A673 (cell line): ENCODE results near the gene OARD1. TPM values are rescaled to one million over a fixed set of nuclear protein-coding genes. Genes with fewer than 3 reads are reported as not detected.
"Not testable (repeated sequence)": the region's sequence is repeated elsewhere in the genome, so short reads cannot be mapped to it uniquely, and the experiment has no call there.

Experiments
- BruUV-seq: library from RNA; stranded (reverse); fragments of 400-500 nt; replicated peaks from 2 replicates; lab custom pipeline; 2021; lab: Mats Ljungman, UMichigan
- CTCF ChIA-PET: fragments of 300-600 bp; sonication (Branson Sonifier 250); formaldehyde crosslinking; loops from one replicate; lab custom pipeline; 2022; ENCODE audit warnings: antibody characterized with exemption; lab: Charles Lee
- POLR2A ChIA-PET: fragments of 300-600 bp; sonication (Branson Sonifier 250); formaldehyde crosslinking; loops from one replicate; lab custom pipeline; 2022; ENCODE audit warnings: antibody characterized with exemption; ENCODE audit not compliant: low non-redundant PET; lab: Charles Lee
- DNase-seq: peaks from one replicate; pipeline ENCODE4 v3.0.0-alpha.2; 2015; ENCODE audit warnings: low spot score
- H3K27ac ChIP-seq: fragments of 200-600 bp; sonication (generic); 2 replicates; pipeline ENCODE4 v1.5.1; 2016; ENCODE audit warnings: mixed run types, low read depth, mild to moderate bottlenecking, mixed read lengths, antibody characterized with exemption, low read length; ENCODE audit not compliant: poor library complexity, severe bottlenecking
- H3K27me3 ChIP-seq: fragments of 200-600 bp; sonication (generic); replicated peaks from 2 replicates; pipeline ENCODE4 v1.6.1; 2017; ENCODE audit warnings: mixed run types, low read depth, mild to moderate bottlenecking, mixed read lengths, antibody characterized with exemption, low read length; ENCODE audit not compliant: insufficient read depth, poor library complexity
- H3K36me3 ChIP-seq: fragments of 200-600 bp; sonication (generic); 2 replicates; pipeline ENCODE4 v1.6.1; 2016; ENCODE audit warnings: mixed run types, mild to moderate bottlenecking, mixed read lengths, antibody characterized with exemption, low read length; ENCODE audit not compliant: insufficient read depth, poor library complexity, severe bottlenecking
- H3K4me1 ChIP-seq: fragments of 200-600 bp; sonication (generic); 2 replicates; pipeline ENCODE4 v1.6.1; 2017; ENCODE audit warnings: mixed run types, mild to moderate bottlenecking, mixed read lengths, antibody characterized with exemption, low read length; ENCODE audit not compliant: insufficient read depth, poor library complexity, severe bottlenecking
- H3K4me3 ChIP-seq: fragments of 200-600 bp; sonication (generic); 2 replicates; pipeline ENCODE4 v1.5.1; 2016; ENCODE audit warnings: low read depth, mixed run types, mild to moderate bottlenecking, mixed read lengths, low read length; ENCODE audit not compliant: poor library complexity, severe bottlenecking
- H3K9me3 ChIP-seq: fragments of 200-600 bp; sonication (generic); 2 replicates; pipeline ENCODE4 v1.6.1; 2016; ENCODE audit warnings: mixed run types, low read depth, mild to moderate bottlenecking, mixed read lengths, antibody characterized with exemption, low read length; ENCODE audit not compliant: poor library complexity, severe bottlenecking
- CTCF ChIP-seq: fragments of 300-800, 200-600 bp; sonication (generic); conservative IDR thresholded peaks from 2 replicates; pipeline ENCODE4 v1.5.1; 2017; ENCODE audit warnings: low read depth, mild to moderate bottlenecking, antibody characterized with exemption, low read length, moderate library complexity, mixed read lengths
- EZH2 ChIP-seq: fragments of 200-600 bp; sonication (generic); IDR thresholded peaks from 2 replicates; pipeline ENCODE4 v1.6.1; 2017; ENCODE audit warnings: borderline replicate concordance, low read depth, mild to moderate bottlenecking, mixed read lengths, antibody characterized with exemption, low read length; ENCODE audit not compliant: poor library complexity, severe bottlenecking
- intact Hi-C: fragments of 100-400 bp; cut with micrococcal nuclease; formaldehyde crosslinking; loops from one replicate; pipeline ENCODE4 v1.10.0; 2022; ENCODE audit not compliant: unreplicated experiment
- total RNA-seq: library from RNA; stranded (reverse); gene quantifications from 2 replicates; pipeline ENCODE4 v1.2.3, GENCODE V29; 2021

The OARD1 gene
- total RNA-seq, 1 experiment from 2014 or later: 27.3 TPM

- intact Hi-C loops: no loop called here
- DNase-seq: no peak
- POLR2A ChIA-PET: interaction anchor here (0.8 kb wide), 1 partner anchor 9 kb away, joined by 3 read pairs; no protein-coding TSS in a partner anchor
- H3K4me3 ChIP-seq: no peak overlapping the region
- no peaks in the 10 kb centered on the region for H3K27me3 ChIP-seq
- TF ChIP-seq CTCF (no peak), EZH2 (no peak)
- H3K36me3 ChIP-seq: no peaks in the 10 kb centered on the region
- CTCF ChIA-PET: interaction anchor here (2.4 kb wide), 1 partner anchor 10 kb away, joined by 7 read pairs; no protein-coding TSS in a partner anchor
- H3K9me3 ChIP-seq: no peaks in the 10 kb centered on the region
- no peak overlapping the region for H3K27ac ChIP-seq
- no TSS peak for BruUV-seq
- H3K4me1 ChIP-seq: no peaks in the 10 kb centered on the region
Observed at GRCh38 chr6:41017663-41018062, 54.5 kb downstream of the OARD1 start.

GRCh38 chr6:41015860-41016259, 56.3 kb downstream of the OARD1 start:
- H3K4me1 ChIP-seq, H3K9me3 ChIP-seq, POLR2A ChIA-PET, DNase-seq, H3K27ac ChIP-seq, intact Hi-C loops, BruUV-seq, H3K27me3 ChIP-seq, H3K4me3 ChIP-seq, H3K36me3 ChIP-seq, CTCF ChIA-PET: not testable (repeated sequence)

- ChIA-PET POLR2A (no interaction called here), CTCF (no interaction called here)
- Histone ChIP-seq H3K36me3 (no peaks in the 10 kb centered on the region), H3K9me3 (no peaks in the 10 kb centered on the region), H3K27ac (no peak overlapping the region), H3K4me1 (no peaks in the 10 kb centered on the region), H3K4me3 (no peak overlapping the region), H3K27me3 (no peaks in the 10 kb centered on the region)
- BruUV-seq: no TSS peak
- DNase-seq: no peak
- TF ChIP-seq EZH2: no peak
- no peak for TF ChIP-seq CTCF
- intact Hi-C loops: no loop called here
Observed at GRCh38 chr6:41014780-41015179, 57.4 kb downstream of the OARD1 start.

Other genes with a start within 250 kb of the OARD1 start
- 0.41 and 1.2 TPM in 2 replicates for gene UNC5CL, start 33.1 kb downstream of the OARD1 start, total RNA-seq
- not detected in 2 replicates for gene TSPO2, start 29.9 kb downstream of the OARD1 start, total RNA-seq
- gene APOBEC2, start 19.2 kb downstream of the OARD1 start, total RNA-seq: not detected in 2 replicates
- gene NFYA, start 618 bp upstream of the OARD1 start, total RNA-seq: 38.8 and 45.4 TPM in 2 replicates
- gene TREML1, start 82.0 kb upstream of the OARD1 start, total RNA-seq: not detected in 2 replicates
- not detected in 2 replicates for gene TREM2, start 90.8 kb upstream of the OARD1 start, total RNA-seq
- gene TREML2, start 128.8 kb upstream of the OARD1 start, total RNA-seq: not detected in 2 replicates
- not detected in 2 replicates for gene TREML4, start 156.0 kb upstream of the OARD1 start, total RNA-seq
- not detected in 2 replicates for gene TREM1, start 214.3 kb upstream of the OARD1 start, total RNA-seq